Iris pigment epithelial cell (primary cell): ENCODE data around the gene LY9.
"Not testable (repeated sequence)": the region's sequence is repeated elsewhere in the genome, so short reads cannot be mapped to it uniquely, and the experiment has no call there.

Experiments used
- DNase-seq: peaks from one replicate; pipeline ENCODE4 v3.0.0-alpha.2; 2011; ENCODE audit warnings: low read depth

LY9 gene

DNA sequence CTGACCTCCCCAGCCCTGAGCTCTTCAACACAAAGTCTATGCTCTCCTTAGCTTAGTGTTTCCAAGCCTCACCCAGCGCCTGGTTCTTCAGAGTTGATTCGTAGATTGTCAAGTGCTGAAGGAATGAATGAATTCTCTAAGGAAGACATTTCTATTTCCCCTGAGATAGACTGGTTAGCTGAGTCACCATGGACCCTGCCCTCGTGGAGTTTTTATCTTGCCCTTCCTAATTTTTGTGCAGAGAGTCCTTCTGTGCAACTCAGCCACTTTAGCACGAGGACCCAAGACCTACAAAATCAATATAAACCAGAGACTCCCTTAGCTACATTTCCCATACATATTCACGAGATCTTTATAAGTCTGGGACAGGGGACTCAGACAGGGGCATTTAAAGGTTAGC, 69.4 kb downstream of the LY9 start:
- no peak for DNase-seq

DNA sequence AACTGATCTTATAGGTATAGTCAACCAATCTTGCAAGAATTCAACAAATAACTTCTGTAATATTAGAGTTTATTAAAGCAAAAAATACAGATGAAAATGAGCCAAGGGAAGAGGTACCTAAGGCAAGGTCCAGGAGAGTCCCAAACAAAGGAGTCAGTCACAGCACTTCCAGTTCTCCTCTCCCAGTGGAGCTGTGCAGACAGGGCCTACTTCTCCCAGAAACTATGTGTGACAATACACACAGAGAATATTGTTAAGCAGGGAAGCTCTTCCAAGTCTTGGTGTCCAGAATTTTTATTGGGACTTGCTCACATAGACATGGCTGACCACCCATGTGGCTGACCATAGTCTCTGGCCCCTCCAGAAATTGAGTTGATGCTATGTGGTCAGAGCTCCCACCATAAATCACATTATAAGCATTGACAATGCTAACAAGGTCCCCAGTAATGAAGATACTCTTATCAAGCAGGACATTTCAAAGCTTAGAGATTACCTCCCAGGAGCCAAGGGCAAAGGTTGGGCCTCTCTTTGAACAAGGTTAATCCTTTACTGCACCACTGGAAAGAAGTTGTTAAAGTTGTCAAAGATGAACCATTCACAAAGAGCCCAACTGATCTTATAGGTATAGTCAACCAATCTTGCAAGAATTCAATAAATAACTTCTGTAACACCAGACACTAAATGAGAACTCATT, 70.2 kb downstream of the LY9 start:
- no peak for DNase-seq

DNA sequence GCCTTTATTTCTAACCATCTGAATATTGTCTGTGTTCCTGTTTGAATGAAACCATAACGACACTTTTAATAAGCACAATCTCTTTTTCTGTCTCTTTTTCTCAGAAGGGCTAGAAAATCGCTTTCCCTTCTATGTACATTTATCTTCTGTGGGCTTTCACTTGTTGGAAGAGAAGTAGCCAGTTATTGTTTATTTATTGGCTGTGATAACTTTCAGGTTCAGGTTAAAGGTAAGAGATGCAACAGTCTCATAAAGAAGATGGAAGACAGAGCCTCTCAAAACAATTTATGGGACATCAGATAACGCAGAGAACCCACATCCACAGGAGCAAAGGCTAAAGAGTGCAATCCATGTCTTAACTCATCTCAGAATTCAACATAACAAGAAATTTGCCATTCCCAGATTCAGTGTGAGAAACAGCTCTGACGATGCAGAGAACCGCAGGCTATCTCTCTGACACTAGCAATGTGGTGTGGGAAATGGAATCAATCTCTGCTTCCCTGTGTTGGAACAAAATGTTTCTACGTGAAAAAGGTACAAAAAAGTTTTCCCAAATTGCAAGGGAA, 70.8 kb downstream of the LY9 start:
- no peak for DNase-seq

DNA sequence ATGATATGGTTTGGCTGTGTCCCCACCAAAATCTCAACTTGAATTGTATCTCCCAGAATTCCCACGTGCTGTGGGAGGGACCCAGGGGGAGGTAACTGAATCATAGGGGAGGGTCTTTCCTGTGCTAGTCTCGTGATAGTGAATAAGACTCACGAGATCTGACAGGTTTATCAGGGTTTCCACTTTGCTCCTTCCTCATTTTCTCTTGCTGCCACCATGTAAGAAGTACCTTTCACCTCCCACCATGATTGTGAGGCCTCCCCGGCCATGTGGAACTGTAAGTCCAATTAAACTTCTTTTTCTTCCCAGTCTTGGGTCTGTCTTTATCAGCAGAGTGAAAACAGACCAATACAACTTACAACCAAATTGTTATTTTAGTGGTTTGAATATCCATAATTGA, 71.7 kb downstream of the LY9 start:
- DNase-seq, result not testable (repeated sequence)

DNA sequence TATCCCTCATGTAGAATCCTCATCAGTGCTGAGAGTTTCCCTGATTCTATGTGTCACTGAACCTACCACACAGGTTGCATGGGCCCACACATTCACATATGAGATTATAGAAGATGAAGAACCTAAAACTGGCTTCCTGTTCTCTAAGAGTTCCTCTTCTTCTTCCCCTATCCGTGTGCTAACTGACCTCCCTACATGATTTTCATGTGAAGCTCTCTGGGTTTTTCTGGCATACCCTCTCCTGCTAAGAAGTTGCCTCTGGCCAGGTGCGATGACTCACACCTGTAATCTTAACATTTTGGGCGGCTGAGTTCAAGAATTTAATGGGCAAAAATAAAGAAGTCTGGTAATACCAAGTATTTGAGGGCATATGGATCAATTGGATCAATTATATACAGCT, 72.2 kb downstream of the LY9 start:
- DNase-seq, result no peak

DNA sequence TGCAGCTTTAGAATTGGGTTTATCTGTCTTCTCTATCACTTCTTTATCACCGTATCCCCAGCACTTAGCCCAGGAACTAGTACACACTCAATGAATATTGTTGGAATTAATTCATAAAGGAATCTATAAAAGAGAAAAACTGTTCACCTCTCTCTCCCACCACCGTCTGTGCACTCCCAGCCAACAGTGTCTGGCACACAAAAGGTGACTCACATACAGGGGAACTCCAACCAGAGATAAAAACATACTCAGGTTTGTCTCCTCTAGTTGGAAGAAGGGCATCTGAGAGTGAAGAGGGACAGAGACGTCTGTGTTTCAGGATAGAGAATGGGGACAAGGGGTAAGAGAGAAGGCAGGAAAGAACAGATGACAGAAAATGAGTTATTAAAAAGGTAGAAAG, 79.0 kb downstream of the LY9 start:
- no peak for DNase-seq

- DNase-seq, result not testable (repeated sequence)
Observed at GRCh38 chr1:160875591-160875990, 79.6 kb downstream of the LY9 start.

GRCh38 chr1:160876311-160876710, 80.3 kb downstream of the LY9 start:
- DNase-seq, result no peak

DNA sequence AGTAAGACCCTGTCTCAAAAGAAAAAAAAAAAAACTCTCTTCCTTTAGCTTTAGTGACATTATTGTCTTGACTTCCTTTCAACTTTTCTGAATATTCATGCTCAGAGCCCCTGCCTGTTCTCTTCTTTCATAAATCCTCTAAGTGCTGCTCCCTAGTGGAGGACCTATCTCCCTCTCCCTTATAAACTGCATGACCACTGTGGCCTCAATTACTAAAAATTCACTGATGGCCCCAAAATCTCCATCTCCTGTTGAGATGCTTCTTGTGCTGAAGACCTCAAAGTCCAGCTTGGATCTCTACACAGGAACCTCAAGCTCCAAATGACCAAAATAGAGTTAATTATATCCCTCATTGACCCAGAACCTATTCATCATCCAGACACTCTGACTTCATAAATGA, 81.2 kb downstream of the LY9 start:
- no peak for DNase-seq
